Central memory CD8-positive, alpha-beta T cell (primary cell): ENCODE results near the gene GRIA1.

Experiments
- ATAC-seq: fragments of 150-1000 bp; cut with Tn5 transposase; replicated peaks from 2 replicates; pipeline ENCODE4 v1.10.0; 2022; ENCODE audit warnings: mild to moderate bottlenecking, moderate FRiP score, moderate number of reproducible peaks; ENCODE audit not compliant: poor library complexity, severe bottlenecking; ENCODE audit errors: extremely low read depth
- DNase-seq, 2 donors: peaks; one replicate each; pipeline ENCODE4 v3.0.0; 2021; ENCODE audit warnings: low spot score in 2 of 2
- H3K27ac Mint-ChIP-seq: one replicate; pipeline ENCODE4 v1.8.0; 2022; ENCODE audit warnings: low read depth, mild to moderate bottlenecking, moderate library complexity, mixed read lengths
- H3K27me3 Mint-ChIP-seq: one replicate; pipeline ENCODE4 v1.8.0; 2022; ENCODE audit warnings: mixed read lengths
- H3K36me3 Mint-ChIP-seq: one replicate; pipeline ENCODE4 v1.8.0; 2022; ENCODE audit warnings: mild to moderate bottlenecking, moderate library complexity, mixed read lengths; ENCODE audit not compliant: insufficient read depth
- H3K4me1 Mint-ChIP-seq: one replicate; pipeline ENCODE4 v1.8.0; 2022; ENCODE audit warnings: mixed read lengths
- H3K4me3 Mint-ChIP-seq: one replicate; pipeline ENCODE4 v1.8.0; 2022; ENCODE audit warnings: mild to moderate bottlenecking, moderate library complexity, mixed read lengths
- H3K9me3 Mint-ChIP-seq: one replicate; pipeline ENCODE4 v1.8.0; 2022; ENCODE audit warnings: mixed read lengths

The GRIA1 gene

DNA sequence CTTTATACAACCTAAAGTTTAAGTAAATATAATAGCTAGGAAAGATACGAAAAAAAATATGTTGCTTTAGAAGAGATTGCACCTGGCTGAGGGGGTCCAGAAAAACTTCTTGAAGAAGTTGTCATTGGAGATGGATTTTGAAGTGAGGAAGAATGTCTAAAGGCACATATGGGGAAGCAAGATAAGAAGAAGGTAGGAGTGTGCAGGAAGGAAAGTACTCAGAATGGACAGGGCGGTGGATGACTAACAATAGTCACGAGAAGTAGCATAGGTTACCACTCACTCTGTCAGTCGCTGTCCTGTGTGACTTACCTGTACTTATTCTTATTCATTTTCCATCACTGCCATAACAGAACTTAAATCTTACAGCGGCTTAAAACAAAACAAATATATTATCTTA lies 251.6 kb downstream of the GRIA1 start:
- H3K4me1 Mint-ChIP-seq, result no peaks in the 10 kb centered on the region
- H3K4me3 Mint-ChIP-seq, result no peak overlapping the region
- H3K36me3 Mint-ChIP-seq, result no peaks in the 10 kb centered on the region
- H3K27me3 Mint-ChIP-seq, result peaks cover 26% of the 10 kb centered on the region
- peaks cover 5% of the 10 kb centered on the region for H3K9me3 Mint-ChIP-seq
- no peak overlapping the region for H3K27ac Mint-ChIP-seq
- DNase-seq (no peak), ATAC-seq (no peak)

DNA sequence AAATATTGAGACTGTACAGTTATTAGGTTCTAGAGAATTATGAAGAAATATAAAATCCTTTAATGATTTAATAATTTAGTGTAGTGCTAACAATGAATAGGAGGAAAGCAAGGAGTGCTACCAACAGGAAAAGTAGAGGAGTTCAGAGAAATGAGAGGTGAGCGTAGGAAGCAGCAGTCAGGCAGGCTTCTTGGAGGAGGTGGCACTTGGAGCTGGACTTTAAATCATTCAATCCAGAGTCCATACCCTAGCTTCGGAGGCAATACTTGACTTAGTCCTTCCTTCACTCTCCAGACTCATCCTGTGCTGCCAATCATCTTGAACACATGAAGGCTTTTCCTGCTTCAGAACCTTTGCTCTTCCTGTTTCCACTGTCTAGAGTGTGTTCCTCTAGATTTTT lies 254.3 kb downstream of the GRIA1 start:
- ATAC-seq (no peak), DNase-seq (no peak)
- Mint-ChIP-seq H3K27ac (no peak overlapping the region), H3K4me1 (no peaks in the 10 kb centered on the region), H3K36me3 (no peaks in the 10 kb centered on the region), H3K9me3 (no peaks in the 10 kb centered on the region), H3K27me3 (peaks cover 12% of the 10 kb centered on the region), H3K4me3 (no peak overlapping the region)

DNA sequence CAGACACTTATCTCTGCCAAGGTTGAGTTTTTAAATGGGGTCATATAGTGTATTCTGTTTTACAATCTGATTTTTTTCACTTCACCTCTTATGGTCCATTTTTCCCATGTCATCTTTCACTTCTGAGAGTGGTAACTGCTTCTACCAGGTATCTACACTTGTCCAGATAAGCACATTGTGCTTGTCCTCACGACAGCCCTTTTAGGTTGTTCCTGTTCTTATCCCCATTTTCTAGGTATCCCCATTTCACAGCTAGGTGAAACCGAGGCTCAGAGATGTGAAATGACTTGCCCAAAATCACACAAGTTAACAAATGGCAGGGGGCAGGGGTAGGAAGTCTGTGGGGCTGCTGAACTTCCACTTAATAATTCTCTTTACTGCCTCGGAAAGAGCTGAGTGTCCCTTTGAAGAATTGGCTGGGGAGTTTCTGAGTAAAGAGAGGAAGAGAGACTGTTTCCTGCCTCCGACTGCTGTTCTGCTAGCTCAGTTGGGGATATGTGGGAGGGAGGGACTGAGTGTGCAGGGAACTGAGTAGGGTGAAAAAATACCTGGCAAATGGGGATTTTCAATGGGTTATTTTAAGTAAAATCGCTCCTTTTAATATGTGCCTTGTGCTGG lies 255.4 kb downstream of the GRIA1 start:
- Mint-ChIP-seq H3K27me3 (peaks cover 9% of the 10 kb centered on the region), H3K36me3 (no peaks in the 10 kb centered on the region), H3K4me1 (no peaks in the 10 kb centered on the region), H3K9me3 (no peaks in the 10 kb centered on the region), H3K4me3 (no peak overlapping the region), H3K27ac (no peak overlapping the region)
- DNase-seq (no peak), ATAC-seq (no peak)

DNA sequence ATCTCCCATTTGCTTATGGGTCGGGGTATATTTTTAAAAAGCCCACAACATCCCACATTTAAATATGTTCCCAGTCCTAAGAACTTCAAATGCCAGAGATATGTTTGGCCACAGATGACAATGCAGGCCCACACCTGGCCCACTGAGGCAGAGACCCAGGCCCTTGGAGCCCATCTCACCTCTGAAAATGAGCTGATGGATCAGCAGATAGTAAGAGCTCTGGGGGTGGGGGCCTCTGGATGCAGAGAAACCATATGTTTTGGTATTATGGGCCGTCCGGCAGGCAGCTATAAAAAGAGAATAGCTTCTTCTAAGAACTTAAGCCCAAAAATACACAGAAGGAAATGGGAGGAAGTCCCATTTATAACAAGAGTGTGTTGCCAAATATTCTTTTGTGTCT lies 256.0 kb downstream of the GRIA1 start:
- H3K27ac Mint-ChIP-seq, result no peak overlapping the region
- no peaks in the 10 kb centered on the region for H3K36me3 Mint-ChIP-seq
- no peak overlapping the region for H3K4me3 Mint-ChIP-seq
- H3K4me1 Mint-ChIP-seq, result no peaks in the 10 kb centered on the region
- DNase-seq (no peak), ATAC-seq (no peak)
- H3K27me3 Mint-ChIP-seq, result peaks cover 9% of the 10 kb centered on the region
- no peaks in the 10 kb centered on the region for H3K9me3 Mint-ChIP-seq

GRCh38 chr5:153748823-153749222 lies 258.4 kb downstream of the GRIA1 start:
- no peak overlapping the region for H3K4me3 Mint-ChIP-seq
- no peak for ATAC-seq
- no peaks in the 10 kb centered on the region for H3K36me3 Mint-ChIP-seq
- no peak for DNase-seq
- no peaks in the 10 kb centered on the region for H3K4me1 Mint-ChIP-seq
- peaks cover 1% of the 10 kb centered on the region for H3K27me3 Mint-ChIP-seq
- no peaks in the 10 kb centered on the region for H3K9me3 Mint-ChIP-seq
- no peak overlapping the region for H3K27ac Mint-ChIP-seq

GRCh38 chr5:153749960-153750359 lies 259.5 kb downstream of the GRIA1 start:
- no peak overlapping the region for H3K4me3 Mint-ChIP-seq
- H3K27me3 Mint-ChIP-seq, result peaks cover 7% of the 10 kb centered on the region
- peaks cover 5% of the 10 kb centered on the region for H3K9me3 Mint-ChIP-seq
- H3K36me3 Mint-ChIP-seq, result no peaks in the 10 kb centered on the region
- ATAC-seq (no peak), DNase-seq (no peak)
- H3K4me1 Mint-ChIP-seq, result no peaks in the 10 kb centered on the region
- no peak overlapping the region for H3K27ac Mint-ChIP-seq

DNA sequence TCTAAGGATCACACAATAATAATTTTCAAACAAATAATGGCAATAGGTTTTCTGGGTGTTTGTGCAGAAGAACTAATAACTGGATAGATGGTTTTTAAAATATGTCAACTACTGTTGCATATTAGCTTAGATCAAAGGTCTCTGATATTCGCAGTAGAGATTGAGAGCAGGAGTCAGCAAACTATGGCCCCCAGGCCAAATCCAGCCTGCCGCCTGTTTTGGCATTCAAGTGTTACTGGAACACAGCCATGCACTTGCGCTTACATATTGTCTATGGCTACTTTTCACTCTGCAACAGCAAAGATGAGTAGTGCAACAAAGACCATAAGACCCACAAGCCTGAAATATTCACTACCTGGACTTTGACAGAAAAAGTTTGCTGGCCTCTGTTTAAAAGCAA lies 260.8 kb downstream of the GRIA1 start:
- no peak for DNase-seq
- no peak overlapping the region for H3K4me3 Mint-ChIP-seq
- no peaks in the 10 kb centered on the region for H3K36me3 Mint-ChIP-seq
- H3K27me3 Mint-ChIP-seq, result peaks cover 7% of the 10 kb centered on the region
- no peak for ATAC-seq
- H3K9me3 Mint-ChIP-seq, result peaks cover 5% of the 10 kb centered on the region
- H3K4me1 Mint-ChIP-seq, result no peaks in the 10 kb centered on the region
- H3K27ac Mint-ChIP-seq, result no peak overlapping the region

- ATAC-seq (no peak), DNase-seq (no peak)
- H3K4me1 Mint-ChIP-seq, result no peaks in the 10 kb centered on the region
- peaks cover 17% of the 10 kb centered on the region for H3K9me3 Mint-ChIP-seq
- no peaks in the 10 kb centered on the region for H3K36me3 Mint-ChIP-seq
- H3K27me3 Mint-ChIP-seq, result peaks cover 13% of the 10 kb centered on the region
- no peak overlapping the region for H3K4me3 Mint-ChIP-seq
- no peak overlapping the region for H3K27ac Mint-ChIP-seq
Measured at GRCh38 chr5:153752890-153753289, 262.4 kb downstream of the GRIA1 start.

DNA sequence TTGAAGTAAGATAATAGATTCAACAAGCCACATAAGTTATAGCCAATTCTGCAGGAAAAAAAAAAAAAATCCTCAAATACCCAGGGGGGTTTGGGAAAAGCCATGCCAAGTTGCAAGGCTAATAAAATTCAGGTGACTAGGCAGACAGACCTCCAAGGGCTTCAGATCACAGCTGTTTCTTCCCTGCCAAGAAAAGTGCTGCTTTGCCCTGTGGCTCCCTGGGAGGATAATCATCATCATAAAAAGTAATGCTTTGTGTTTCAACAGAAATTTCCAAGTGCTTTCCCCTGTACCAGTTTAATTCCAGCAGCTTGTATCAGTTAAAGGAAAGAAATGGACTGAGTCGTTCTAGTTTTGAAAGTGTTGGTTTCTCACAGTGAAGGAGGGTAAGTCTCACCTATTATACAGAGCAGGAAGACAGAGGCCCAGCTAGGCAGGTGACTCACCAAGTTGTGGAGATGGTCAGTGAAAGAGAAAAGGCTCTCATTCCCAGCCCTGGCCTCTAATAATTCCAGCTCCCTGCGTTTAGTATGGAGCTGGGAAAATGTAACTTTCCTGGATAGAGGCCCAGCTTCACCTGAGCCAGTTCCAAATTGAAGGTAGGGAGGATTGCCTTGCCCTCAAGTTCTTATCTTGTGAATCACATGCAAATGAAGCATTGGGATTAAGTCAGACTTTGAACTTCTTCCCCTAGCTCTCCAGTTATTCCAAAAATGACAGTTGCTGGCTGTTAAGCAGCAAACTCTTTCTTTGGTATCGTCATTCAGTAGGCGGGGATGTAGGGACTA lies 263.4 kb downstream of the GRIA1 start:
- H3K27ac Mint-ChIP-seq, result no peak overlapping the region
- H3K9me3 Mint-ChIP-seq, result peaks cover 17% of the 10 kb centered on the region
- peaks cover 21% of the 10 kb centered on the region for H3K27me3 Mint-ChIP-seq
- DNase-seq, result no peak
- ATAC-seq, result no peak
- H3K4me1 Mint-ChIP-seq, result no peaks in the 10 kb centered on the region
- H3K4me3 Mint-ChIP-seq, result no peak overlapping the region
- H3K36me3 Mint-ChIP-seq, result no peaks in the 10 kb centered on the region

DNA sequence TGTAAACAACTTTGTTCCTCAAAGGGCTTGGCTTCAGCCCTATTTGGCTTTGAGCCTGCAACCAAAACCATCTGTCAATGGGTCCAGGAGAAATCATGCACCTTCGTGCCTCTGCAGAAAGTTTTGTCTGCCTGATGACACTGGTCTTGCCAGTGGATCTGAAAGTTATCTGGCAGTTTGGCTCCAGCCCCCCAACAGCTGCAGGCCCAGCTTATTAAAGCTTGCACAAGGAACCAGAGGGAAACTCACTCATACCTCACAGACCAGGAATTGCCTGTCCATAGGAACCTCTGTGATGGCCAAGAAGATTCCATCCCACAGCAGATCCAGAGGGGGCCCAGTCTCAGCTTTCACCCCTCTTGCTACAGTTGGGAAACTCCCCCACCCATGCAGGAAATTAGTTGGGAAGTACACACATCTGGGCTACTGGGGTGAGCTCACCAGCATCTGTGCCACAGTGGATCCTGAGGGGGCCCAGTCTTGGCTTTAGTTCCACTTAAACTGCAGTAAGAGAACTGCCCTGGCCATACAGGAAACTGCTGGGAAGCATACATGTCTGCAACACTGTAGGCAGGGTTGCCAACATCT lies 265.5 kb downstream of the GRIA1 start:
- DNase-seq (no peak), ATAC-seq (no peak)
- Mint-ChIP-seq H3K9me3 (peaks cover 22% of the 10 kb centered on the region), H3K27me3 (peaks cover 21% of the 10 kb centered on the region), H3K4me3 (no peak overlapping the region), H3K36me3 (no peaks in the 10 kb centered on the region), H3K27ac (no peak overlapping the region), H3K4me1 (no peaks in the 10 kb centered on the region)

DNA sequence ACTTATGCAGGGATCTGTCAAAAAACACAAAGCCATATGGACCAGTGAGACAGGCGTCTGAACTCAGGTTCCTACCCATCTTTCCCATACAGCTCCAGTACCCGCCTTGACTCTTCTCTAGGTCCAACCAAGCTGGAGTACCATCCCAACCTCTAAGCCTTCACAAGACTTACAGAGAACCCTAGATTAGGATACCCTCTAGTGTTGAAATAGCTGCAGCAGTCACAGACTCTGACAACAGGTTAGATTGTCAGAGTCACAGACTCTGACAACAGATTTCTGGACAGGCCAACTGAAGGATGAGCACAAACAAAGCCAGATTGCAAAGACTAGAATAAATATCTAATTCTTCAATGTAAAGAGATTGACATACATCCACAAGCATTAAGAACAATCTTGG lies 266.1 kb downstream of the GRIA1 start:
- Mint-ChIP-seq H3K4me1 (no peaks in the 10 kb centered on the region), H3K4me3 (no peak overlapping the region), H3K9me3 (peaks cover 23% of the 10 kb centered on the region), H3K27me3 (peaks cover 21% of the 10 kb centered on the region), H3K36me3 (no peaks in the 10 kb centered on the region), H3K27ac (no peak overlapping the region)
- ATAC-seq (no peak), DNase-seq (no peak)

GRCh38 chr5:153765987-153766386 lies 275.5 kb downstream of the GRIA1 start:
- Mint-ChIP-seq H3K27ac (no peak overlapping the region), H3K4me3 (no peak overlapping the region), H3K36me3 (no peaks in the 10 kb centered on the region), H3K4me1 (no peaks in the 10 kb centered on the region), H3K9me3 (peaks cover 6% of the 10 kb centered on the region), H3K27me3 (peaks cover 17% of the 10 kb centered on the region)
- no peak for DNase-seq
- no peak for ATAC-seq
